K562 (cell line): Measurements from ENCODE around the gene CCT8L2. TPM values are rescaled to one million over a fixed set of nuclear protein-coding genes. Genes with fewer than 3 reads are reported as not detected.

Experiments
- ATAC-seq: fragments of 200-7000 bp; cut with Tn5 transposase; 3 replicates; pipeline ENCODE4 v1.9.1; 2020; ENCODE audit warnings: moderate library complexity
- BruUV-seq: library from RNA; stranded (reverse); fragments of 400-500 nt; replicated peaks from 2 replicates; lab custom pipeline; 2021; lab: Mats Ljungman, UMichigan
- CTCF ChIA-PET: fragments of 300-600 bp; formaldehyde crosslinking; extraction: SDS; loops from one replicate; lab custom pipeline; 2021; ENCODE audit warnings: low intra/inter-chr PET ratio; lab: Yijun Ruan, JAX
- POLR2A ChIA-PET: fragments of 300-600, 350-650 bp; sonication (Branson Sonifier 250); formaldehyde crosslinking; extraction: SDS; loops from one replicate; lab custom pipeline; 2021; ENCODE audit warnings: antibody characterized with exemption, inconsistent platforms; lab: Yijun Ruan, JAX
- DNase-seq, 4 experiments: peaks; one replicate each; pipeline versions ENCODE4 v3.0.0 to v3.0.0-alpha.2; 2011 to 2018; ENCODE audit warnings: low spot score in 3 of 4, mixed read lengths in 3 of 4; ENCODE audit errors: extremely low read depth in 1 of 4
- FAIRE-seq: peaks from 2 replicates; lab custom pipeline; 2011; peaks lifted over from hg19 to GRCh38; lab: Jason Lieb, UNC
- H2AFZ ChIP-seq: 2 replicates; pipeline ENCODE4 v1.6.0; 2011; ENCODE audit warnings: low read depth, low read length, control low read depth, inconsistent platforms
- H3K27ac ChIP-seq: fragments of 200-600 bp; 3 replicates; pipeline ENCODE4 v1.8.0; 2011; ENCODE audit warnings: low read depth, mild to moderate bottlenecking, control low read depth, inconsistent platforms, low read length, moderate library complexity, mixed read lengths; ENCODE audit errors: extremely low read depth
- H3K27me3 ChIP-seq, 2 experiments: fragments of 300-600 bp in 1 of 2; 2 replicates in 1 of 2; 3 replicates in 1 of 2; pipeline versions ENCODE4 v1.6.0 to v1.8.0; 2011; ENCODE audit warnings: inconsistent platforms in 2 of 2, low read length in 2 of 2, mild to moderate bottlenecking in 1 of 2, mixed read lengths in 1 of 2, moderate library complexity in 1 of 2; ENCODE audit not compliant: control insufficient read depth in 2 of 2, insufficient read depth in 2 of 2
- H3K36me3 ChIP-seq: fragments of 300-600 bp; 3 replicates; pipeline ENCODE4 v1.8.0; 2011; ENCODE audit warnings: mild to moderate bottlenecking, low read length, inconsistent platforms; ENCODE audit not compliant: control insufficient read depth, insufficient read depth
- H3K4me1 ChIP-seq, 2 experiments: fragments of 200-600 bp in 1 of 2; replicated peaks in 1 of 2; 2 replicates in 1 of 2; 3 replicates in 1 of 2; pipeline versions ENCODE4 v1.5.1 to v1.8.0; 2011; ENCODE audit warnings: inconsistent platforms in 2 of 2, low read length in 2 of 2, mild to moderate bottlenecking in 1 of 2, mixed read lengths in 1 of 2, moderate library complexity in 1 of 2; ENCODE audit not compliant: control insufficient read depth in 2 of 2, insufficient read depth in 2 of 2
- H3K4me2 ChIP-seq: 2 replicates; pipeline ENCODE4 v1.6.1; 2011; ENCODE audit warnings: low read length, control low read depth, inconsistent platforms, mixed read lengths; ENCODE audit not compliant: insufficient read depth
- H3K4me3 ChIP-seq: fragments of 200-600 bp; sonication (generic), shearing (Covaris generic); 2 replicates; pipeline ENCODE4 v1.5.1; 2016; ENCODE audit warnings: control low read depth, inconsistent platforms
- H3K79me2 ChIP-seq: fragments of 200-600 bp; 3 replicates; pipeline ENCODE4 v1.8.0; 2011; ENCODE audit warnings: low read length, inconsistent platforms; ENCODE audit not compliant: control insufficient read depth, insufficient read depth
- H3K9ac ChIP-seq, 2 experiments: 2 replicates each; pipeline versions ENCODE4 v1.6.0 to v1.6.1; 2011; ENCODE audit warnings: low read depth in 2 of 2, low read length in 2 of 2, control low read depth in 1 of 2, inconsistent platforms in 1 of 2, mild to moderate bottlenecking in 1 of 2, mixed read lengths in 1 of 2; ENCODE audit not compliant: insufficient read depth in 1 of 2
- H3K9me1 ChIP-seq: one replicate; pipeline ENCODE4 v1.6.0; 2011; ENCODE audit warnings: inconsistent platforms, mild to moderate bottlenecking, low read length, moderate library complexity; ENCODE audit not compliant: control insufficient read depth, insufficient read depth
- H3K9me3 ChIP-seq: replicated peaks from 2 replicates; pipeline ENCODE4 v1.5.1; 2011; ENCODE audit warnings: low read depth, low read length, inconsistent platforms; ENCODE audit not compliant: control insufficient read depth, insufficient read depth
- H4K20me1 ChIP-seq: replicated peaks from 2 replicates; pipeline ENCODE4 v1.6.1; 2011; ENCODE audit warnings: low read length, inconsistent platforms, mixed read lengths; ENCODE audit not compliant: control insufficient read depth, insufficient read depth
- KLF10 ChIP-seq: fragments of 250-450 bp; sonication (Bioruptor Pico); IDR thresholded peaks from 2 replicates; pipeline ENCODE4 v1.6.1; 2021; ENCODE audit warnings: matching md5 sums
- RHOXF2B ChIP-seq: fragments of 250-450 bp; sonication (Bioruptor Pico); conservative IDR thresholded peaks from 2 replicates; pipeline ENCODE4 v1.5.1; 2021
- WGBS: fragments of 100-300 bp; shearing (Covaris generic); methylation state at CpG from one replicate; pipeline ENCODE4 v1.1.6; 2016; ENCODE audit warnings: low coverage, mixed read lengths; ENCODE audit not compliant: insufficient coverage; ENCODE audit errors: missing lambda C conversion rate; 5-methylcytosine and 5-hydroxymethylcytosine counted together
- in situ Hi-C: fragments of 300-500 bp; cut with MboI; formaldehyde crosslinking; loops from 4 replicates; pipeline ENCODE4 v1.15.0; 2018; ENCODE audit warnings: inconsistent platforms, mixed read lengths
- intact Hi-C: fragments of 100-400 bp; cut with micrococcal nuclease; formaldehyde crosslinking; loops from 2 replicates; pipeline ENCODE4 v1.14.2; 2022
- polyA plus RNA-seq, 8 experiments: library from polyadenylated mRNA; depleted of rRNA in 4 of 8; stranded (reverse) in 5 of 8; unstranded in 3 of 8; fragments of >200 nt; fragmentation: Nextera tagmentation in 2 of 8; fragmentation: Illumina TruSeq in 1 of 8; extraction: Ambion mirVana in 2 of 8; extraction: Trizol in 1 of 8; gene quantifications; 2 replicates each; pipeline versions ENCODE4 v1.2.1 to v1.2.3, GENCODE V29; 2011 to 2014; ENCODE audit warnings: inconsistent platforms in 1 of 8, missing spikeins in 1 of 8
- total RNA-seq, 7 experiments: library from RNA; depleted of rRNA in 6 of 7; stranded (reverse); fragments of >200 nt in 6 of 7; fragmentation: Illumina TruSeq in 2 of 7; extraction: Trizol in 2 of 7; gene quantifications; 2 replicates each; pipeline versions ENCODE4 v1.2.1 to v1.2.3, GENCODE V29; 2011 to 2021; ENCODE audit warnings: low replicate concordance in 1 of 7
- TF ChIP-seq, protein P1 (sequence below): sonication (generic); formaldehyde crosslinking; IDR thresholded peaks from 2 replicates; pipeline ENCODE4 v1.8.1; 2023; ENCODE audit warnings: mild to moderate bottlenecking, missing genetic modification reagents, moderate library complexity

Gene CCT8L2
- total and polyA plus RNA-seq, 9 of the 15 experiments (the other 6 are each of a cell fraction or from before 2014, with no cell fraction given), result 0.13 TPM; not detected in 8

DNA sequence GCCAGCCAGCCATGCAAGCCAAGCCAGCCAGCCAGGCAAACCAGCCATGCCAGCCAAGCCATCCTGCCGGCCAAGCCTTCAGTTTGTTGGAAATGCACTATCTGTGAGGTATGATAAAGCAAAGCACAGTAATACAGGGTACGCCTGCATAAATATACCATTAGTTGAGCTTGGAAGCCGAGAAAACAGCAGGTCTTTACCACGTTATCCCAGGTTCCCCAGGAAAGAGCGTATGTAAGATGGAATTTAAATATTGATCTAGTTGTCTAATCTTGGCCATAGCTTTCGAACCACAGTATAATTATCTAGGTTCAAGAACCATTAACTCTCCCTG lies 24.2 kb downstream of the CCT8L2 start:
- no peaks in the 10 kb centered on the region for H3K9me1 ChIP-seq
- 0 out of 2 replicates have a peak, but pooled peaks have one; percentile 69 for TF ChIP-seq KLF10 (CRISPR knock-in tag)
- no peak for TF ChIP-seq RHOXF2B (CRISPR knock-in tag)
- TF ChIP-seq, protein P1, sequence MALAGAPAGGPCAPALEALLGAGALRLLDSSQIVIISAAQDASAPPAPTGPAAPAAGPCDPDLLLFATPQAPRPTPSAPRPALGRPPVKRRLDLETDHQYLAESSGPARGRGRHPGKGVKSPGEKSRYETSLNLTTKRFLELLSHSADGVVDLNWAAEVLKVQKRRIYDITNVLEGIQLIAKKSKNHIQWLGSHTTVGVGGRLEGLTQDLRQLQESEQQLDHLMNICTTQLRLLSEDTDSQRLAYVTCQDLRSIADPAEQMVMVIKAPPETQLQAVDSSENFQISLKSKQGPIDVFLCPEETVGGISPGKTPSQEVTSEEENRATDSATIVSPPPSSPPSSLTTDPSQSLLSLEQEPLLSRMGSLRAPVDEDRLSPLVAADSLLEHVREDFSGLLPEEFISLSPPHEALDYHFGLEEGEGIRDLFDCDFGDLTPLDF (CRISPR knock-in tag), result 0 out of 2 replicates have a peak, but pooled peaks have one; percentile 41
- peak in 1 of 4 experiments; percentile 12 for DNase-seq
- no peaks in the 10 kb centered on the region for H3K9me3 ChIP-seq
- peak; percentile 44 for FAIRE-seq
- no peaks in the 10 kb centered on the region for H3K36me3 ChIP-seq
- 13% methylated on average over 6 of the region's 6 CpGs for WGBS
- no TSS peak for BruUV-seq
- no peak overlapping the region for H3K9ac ChIP-seq
- H2AFZ ChIP-seq, result no peak overlapping the region
- H3K79me2 ChIP-seq, result no peaks in the 10 kb centered on the region
- CTCF ChIA-PET, result no interaction called here
- H3K4me2 ChIP-seq, result no peak overlapping the region
- peak; percentile 71 for ATAC-seq
- in situ Hi-C loops, result no loop called here
- intact Hi-C loops, result no loop called here
- peaks cover 0 to 10% of the 10 kb centered on the region in 2 experiments; a peak in 2 of 5 replicates for H3K27me3 ChIP-seq
- H3K4me3 ChIP-seq, result no peak overlapping the region
- H3K4me1 ChIP-seq, result peaks cover 0 to 46% of the 10 kb centered on the region in 2 experiments; a peak in 3 of 5 replicates
- no peaks in the 10 kb centered on the region for H4K20me1 ChIP-seq
- H3K27ac ChIP-seq, result no peak overlapping the region
- POLR2A ChIA-PET, result interaction anchor here (0.5 kb wide), 1 partner anchor 14 kb away, joined by 3 read pairs; no protein-coding TSS in a partner anchor
